ENCODE data around the gene UBE2D2.

The UBE2D2 gene

DNA sequence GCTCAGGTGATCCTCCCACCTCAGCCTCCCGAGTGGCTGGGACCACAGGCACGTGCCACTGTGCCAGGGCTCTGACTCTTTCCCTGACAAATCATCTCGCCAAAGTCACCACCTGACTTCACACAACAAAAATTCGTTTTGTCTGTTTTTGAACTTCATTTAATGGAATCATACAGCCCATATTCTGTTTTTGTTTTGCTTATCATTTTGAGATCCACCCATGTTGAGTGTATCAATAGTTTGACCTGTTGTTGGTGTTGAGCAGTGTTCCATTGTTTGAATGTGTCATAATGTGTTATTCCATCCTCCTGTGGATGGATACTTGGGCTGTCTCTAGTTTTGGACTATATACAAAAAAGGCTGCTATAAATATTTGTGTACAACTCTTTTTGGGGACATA is 6.9 kb upstream of the UBE2D2 start:
- H3K4me3 ChIP-seq (ENCODE audit: low read depth, low read length): no peak overlapping the region
- TF ChIP-seq, protein P1, sequence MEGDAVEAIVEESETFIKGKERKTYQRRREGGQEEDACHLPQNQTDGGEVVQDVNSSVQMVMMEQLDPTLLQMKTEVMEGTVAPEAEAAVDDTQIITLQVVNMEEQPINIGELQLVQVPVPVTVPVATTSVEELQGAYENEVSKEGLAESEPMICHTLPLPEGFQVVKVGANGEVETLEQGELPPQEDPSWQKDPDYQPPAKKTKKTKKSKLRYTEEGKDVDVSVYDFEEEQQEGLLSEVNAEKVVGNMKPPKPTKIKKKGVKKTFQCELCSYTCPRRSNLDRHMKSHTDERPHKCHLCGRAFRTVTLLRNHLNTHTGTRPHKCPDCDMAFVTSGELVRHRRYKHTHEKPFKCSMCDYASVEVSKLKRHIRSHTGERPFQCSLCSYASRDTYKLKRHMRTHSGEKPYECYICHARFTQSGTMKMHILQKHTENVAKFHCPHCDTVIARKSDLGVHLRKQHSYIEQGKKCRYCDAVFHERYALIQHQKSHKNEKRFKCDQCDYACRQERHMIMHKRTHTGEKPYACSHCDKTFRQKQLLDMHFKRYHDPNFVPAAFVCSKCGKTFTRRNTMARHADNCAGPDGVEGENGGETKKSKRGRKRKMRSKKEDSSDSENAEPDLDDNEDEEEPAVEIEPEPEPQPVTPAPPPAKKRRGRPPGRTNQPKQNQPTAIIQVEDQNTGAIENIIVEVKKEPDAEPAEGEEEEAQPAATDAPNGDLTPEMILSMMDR (IDR thresholded peaks at IDR 0.05; ENCODE audit: low read depth, low read length, missing control alignments): no peak
- DNase-seq (ENCODE audit: low read depth): no peak

DNA sequence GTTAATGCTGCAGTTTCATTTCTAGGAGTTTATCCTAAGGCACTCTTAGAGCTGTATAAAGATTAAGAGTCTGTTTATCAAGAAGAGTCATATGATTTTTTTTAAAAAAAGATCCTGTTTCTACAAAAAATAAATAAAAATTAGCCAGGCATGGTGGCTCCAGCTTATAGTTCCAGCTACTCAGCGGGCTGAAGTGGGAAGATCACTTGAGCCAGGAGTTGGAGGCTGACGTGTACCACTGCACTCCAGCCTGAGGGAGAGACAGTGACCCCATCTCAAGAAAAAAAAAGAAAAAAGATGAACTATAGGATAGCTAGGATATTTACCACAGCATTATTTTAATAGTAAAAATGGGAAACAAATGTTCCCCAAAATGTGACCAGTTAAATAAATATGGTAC is 3.3 kb upstream of the UBE2D2 start:
- TF ChIP-seq, protein P1 (IDR thresholded peaks at IDR 0.05; ENCODE audit: low read depth, low read length, missing control alignments): no peak
- DNase-seq (ENCODE audit: low read depth): no peak
- H3K4me3 ChIP-seq (ENCODE audit: low read depth, low read length): no peak overlapping the region

DNA sequence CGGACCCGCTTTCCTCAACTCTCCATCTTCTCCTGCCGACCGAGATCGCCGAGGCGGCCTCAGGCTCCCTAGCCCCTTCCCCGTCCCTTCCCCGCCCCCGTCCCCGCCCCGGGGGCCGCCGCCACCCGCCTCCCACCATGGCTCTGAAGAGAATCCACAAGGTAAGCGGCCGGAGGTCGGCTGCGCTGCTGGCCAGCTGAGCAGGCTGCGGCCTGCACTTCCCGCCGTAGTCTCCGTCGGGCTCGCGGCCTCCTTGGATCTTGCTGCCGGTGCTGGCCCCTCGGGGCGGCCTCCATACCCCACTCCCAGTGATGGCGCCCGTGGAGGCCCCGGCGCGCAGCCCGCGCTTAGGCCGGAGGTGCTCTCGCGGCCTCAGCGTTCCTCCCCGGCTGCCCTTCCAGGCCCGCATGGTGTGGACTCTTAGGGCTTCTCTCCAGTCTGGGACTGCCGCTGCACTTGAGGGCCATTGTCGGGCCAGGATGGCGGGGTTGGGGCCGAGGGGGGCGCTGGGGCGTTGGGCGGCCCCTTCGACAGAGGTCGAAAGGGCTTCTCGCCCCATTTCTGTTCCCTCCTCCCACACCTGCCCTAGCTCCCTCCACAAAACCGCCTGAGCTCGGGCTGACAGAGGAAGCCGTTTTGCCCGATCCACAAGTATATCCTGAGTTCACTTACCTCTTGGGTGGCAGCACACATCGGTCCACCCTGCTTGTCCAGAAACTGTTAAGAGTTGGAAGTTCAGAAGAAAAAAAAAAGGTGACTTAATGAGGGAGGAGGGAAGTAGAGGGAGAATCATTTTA is 714 bp downstream of the UBE2D2 start:
- DNase-seq (ENCODE audit: low read depth): no peak
- TF ChIP-seq, protein P1 (IDR thresholded peaks at IDR 0.05; ENCODE audit: low read depth, low read length, missing control alignments): no peak
- peak overlapping the region; percentile 96 for H3K4me3 ChIP-seq (ENCODE audit: low read depth, low read length)

DNA sequence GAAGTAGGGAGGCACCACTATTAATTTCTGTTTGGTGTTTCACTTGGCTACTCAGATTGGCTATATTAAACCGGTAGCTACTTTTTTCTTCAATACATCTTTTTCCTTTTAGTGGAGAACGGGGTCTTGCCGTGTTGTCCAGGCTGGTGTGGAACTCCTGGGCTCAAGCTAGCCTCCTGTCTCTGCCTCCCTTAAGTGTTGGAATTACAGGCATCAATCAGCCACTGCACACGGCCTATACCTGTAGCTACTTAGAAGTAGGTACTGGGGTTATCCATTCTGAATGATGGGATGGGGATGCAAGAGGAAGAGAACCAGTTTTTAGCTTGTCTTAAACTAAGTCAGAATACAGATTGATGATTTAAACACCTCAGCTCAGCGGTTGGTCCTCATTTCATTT is 1.7 kb downstream of the UBE2D2 start:
- no peak for DNase-seq (ENCODE audit: low read depth)
- TF ChIP-seq, protein P1 (IDR thresholded peaks at IDR 0.05; ENCODE audit: low read depth, low read length, missing control alignments): no peak
- peak overlapping the region; percentile 96 for H3K4me3 ChIP-seq (ENCODE audit: low read depth, low read length)

DNA sequence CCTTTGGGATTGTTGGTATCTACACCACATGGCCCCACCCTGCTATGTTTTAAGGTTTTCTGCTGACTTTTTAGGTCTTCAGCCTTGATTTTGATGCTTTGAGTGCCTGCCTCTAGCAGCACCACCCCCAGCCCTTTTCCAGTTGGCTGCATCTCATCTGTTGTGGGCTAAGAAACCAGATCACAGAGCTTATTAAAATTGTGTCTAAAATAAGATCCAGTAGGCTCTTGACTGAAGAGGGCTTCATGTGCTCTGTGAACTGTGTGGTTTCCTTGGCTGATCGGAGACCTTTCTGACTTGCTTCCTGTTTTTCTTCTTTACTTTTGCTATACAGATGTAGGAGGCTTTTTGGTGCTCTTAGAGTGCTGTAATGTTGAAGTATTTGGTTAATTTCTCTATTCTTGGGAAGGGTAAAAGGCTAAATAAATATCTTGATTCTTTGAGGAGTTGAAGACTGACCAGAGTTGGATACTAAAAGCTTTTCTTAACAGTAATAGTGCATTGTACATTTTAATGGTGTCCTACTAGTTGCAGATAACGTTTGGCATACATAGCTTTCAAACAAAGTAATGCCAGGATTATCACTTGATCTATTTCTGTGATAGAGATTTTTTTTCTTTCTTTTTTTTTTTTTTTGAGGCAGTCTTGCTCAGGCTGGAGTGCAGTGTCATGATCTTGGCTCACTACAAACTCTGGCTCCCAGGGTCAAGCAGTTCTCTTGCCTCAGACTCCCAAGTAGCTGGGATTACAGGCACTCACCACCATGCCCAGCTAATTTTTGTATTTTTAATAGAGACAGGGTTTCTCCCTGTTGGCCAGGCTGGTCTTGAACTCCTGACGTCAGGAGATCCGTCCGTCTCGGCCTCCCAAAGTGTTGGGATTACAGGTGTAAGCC is 4.5 kb downstream of the UBE2D2 start:
- peak; percentile 82 for DNase-seq (ENCODE audit: low read depth)
- TF ChIP-seq, protein P1 (IDR thresholded peaks at IDR 0.05; ENCODE audit: low read depth, low read length, missing control alignments): no peak
- H3K4me3 ChIP-seq (ENCODE audit: low read depth, low read length): peak overlapping the region; percentile 25; the same call in 1 of the 2 replicates

DNA sequence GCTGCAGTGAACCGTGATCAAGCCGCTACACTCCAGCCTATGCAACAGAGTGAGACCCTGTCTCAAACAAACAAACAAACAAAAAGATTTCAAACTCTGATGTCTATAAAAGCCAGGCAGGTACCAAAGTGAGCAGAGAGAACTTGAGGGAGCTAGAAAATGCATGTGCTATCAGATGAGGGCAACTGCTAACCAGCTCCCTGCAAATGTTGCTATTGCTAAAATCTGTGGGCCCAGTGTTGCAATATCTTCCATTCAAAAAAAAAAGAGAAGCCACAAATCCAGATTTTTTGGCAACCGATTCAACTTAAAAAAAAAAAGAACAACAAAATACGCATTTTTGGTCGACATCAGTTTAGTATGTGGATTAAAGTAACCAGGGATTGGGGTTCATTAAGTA is 5.5 kb downstream of the UBE2D2 start:
- TF ChIP-seq, protein P1 (IDR thresholded peaks at IDR 0.05; ENCODE audit: low read depth, low read length, missing control alignments): no peak
- no peak overlapping the region for H3K4me3 ChIP-seq (ENCODE audit: low read depth, low read length)
- DNase-seq (ENCODE audit: low read depth): no peak

Measured in GM12864 (cell line).